DOHH2 (cell line): ENCODE results near the gene KRTAP12-3.
"Not testable (repeated sequence)": the region's sequence is repeated elsewhere in the genome, so short reads cannot be mapped to it uniquely, and the experiment has no call there.

Source experiments
- H3F3A ChIP-seq: fragments of 200-600 bp; sonication (generic), shearing (Covaris generic); 2 replicates; pipeline ENCODE4 v1.6.0; 2016; ENCODE audit warnings: antibody characterized with exemption, mild to moderate bottlenecking; ENCODE audit not compliant: control insufficient read depth, insufficient read depth
- H3K27ac ChIP-seq: fragments of 200-600 bp; sonication (generic); 2 replicates; pipeline ENCODE4 v1.5.1; 2014; ENCODE audit warnings: low read depth, mild to moderate bottlenecking, low read length, moderate library complexity
- H3K27me3 ChIP-seq: fragments of 200-600 bp; sonication (generic); 2 replicates; pipeline ENCODE4 v1.6.1; 2014; ENCODE audit warnings: mild to moderate bottlenecking, low read length, mixed read lengths; ENCODE audit not compliant: control insufficient read depth
- H3K36me3 ChIP-seq: fragments of 200-600 bp; sonication (generic); 2 replicates; pipeline ENCODE4 v1.6.1; 2014; ENCODE audit warnings: mild to moderate bottlenecking, low read length, moderate library complexity, mixed read lengths; ENCODE audit not compliant: control insufficient read depth
- H3K4me1 ChIP-seq: fragments of 200-600 bp; sonication (generic); 2 replicates; pipeline ENCODE4 v1.6.1; 2014; ENCODE audit warnings: mild to moderate bottlenecking, low read length, mixed read lengths; ENCODE audit not compliant: control insufficient read depth
- H3K4me2 ChIP-seq: fragments of 200-600 bp; sonication (generic); 2 replicates; pipeline ENCODE4 v1.6.0; 2014; ENCODE audit warnings: mild to moderate bottlenecking, low read length, moderate library complexity
- H3K4me3 ChIP-seq: fragments of 200-600 bp; sonication (generic); 2 replicates; pipeline ENCODE4 v1.5.1; 2014; ENCODE audit warnings: mild to moderate bottlenecking, low read length, mixed read lengths
- H3K79me2 ChIP-seq: fragments of 200-600 bp; sonication (generic); 2 replicates; pipeline ENCODE4 v1.6.1; 2014; ENCODE audit warnings: mild to moderate bottlenecking, low read length, mixed read lengths; ENCODE audit not compliant: control insufficient read depth
- H3K9me2 ChIP-seq: fragments of 200-600 bp; sonication (generic); replicated peaks from 2 replicates; pipeline ENCODE4 v1.6.1; 2014; ENCODE audit warnings: mild to moderate bottlenecking, low read length, mixed read lengths; ENCODE audit not compliant: control insufficient read depth
- H3K9me3 ChIP-seq: fragments of 200-600 bp; sonication (generic); 2 replicates; pipeline ENCODE4 v1.6.1; 2014; ENCODE audit warnings: antibody characterized with exemption, low read length, mixed read lengths; ENCODE audit not compliant: control insufficient read depth, insufficient read depth
- H4K20me1 ChIP-seq: fragments of 200-600 bp; sonication (generic); 2 replicates; pipeline ENCODE4 v1.6.0; 2014; ENCODE audit warnings: low read depth, mild to moderate bottlenecking, antibody characterized with exemption, low read length, moderate library complexity; ENCODE audit not compliant: control insufficient read depth, insufficient read depth
- CTCF ChIP-seq: fragments of 200-600 bp; sonication (generic); IDR thresholded peaks from one replicate; pipeline ENCODE4 v1.5.1; 2014; ENCODE audit warnings: antibody characterized with exemption, mild to moderate bottlenecking, low read depth, low read length; ENCODE audit not compliant: poor library complexity, severe bottlenecking
- EZH2phosphoT487 ChIP-seq: fragments of 200-600 bp; sonication (generic); IDR thresholded peaks from 2 replicates; pipeline ENCODE4 v1.6.1; 2017; ENCODE audit warnings: borderline replicate concordance, mild to moderate bottlenecking, antibody characterized with exemption, low read length, moderate library complexity, mixed read lengths

Gene KRTAP12-3

GRCh38 chr21:44639331-44639655, 18.4 kb upstream of the KRTAP12-3 start:
- Histone ChIP-seq H3K9me2 (no peaks in the 10 kb centered on the region), H3K9me3 (peaks cover 4% of the 10 kb centered on the region; the same call in 1 of the 2 replicates), H3F3A (no peaks in the 10 kb centered on the region), H3K27me3 (no peaks in the 10 kb centered on the region), H4K20me1 (no peaks in the 10 kb centered on the region), H3K4me1 (no peaks in the 10 kb centered on the region), H3K4me2 (no peak overlapping the region), H3K27ac (no peak overlapping the region), H3K4me3 (no peak overlapping the region), H3K79me2 (no peaks in the 10 kb centered on the region), H3K36me3 (no peaks in the 10 kb centered on the region)
- TF ChIP-seq CTCF: no peak
- TF ChIP-seq EZH2phosphoT487: no peak

- Histone ChIP-seq H3K4me1 (no peaks in the 10 kb centered on the region), H3K9me2 (no peaks in the 10 kb centered on the region), H3K4me3 (no peak overlapping the region), H3K4me2 (no peak overlapping the region), H3K27ac (no peak overlapping the region), H3F3A (no peaks in the 10 kb centered on the region), H4K20me1 (no peaks in the 10 kb centered on the region), H3K27me3 (no peaks in the 10 kb centered on the region), H3K79me2 (no peaks in the 10 kb centered on the region), H3K36me3 (no peaks in the 10 kb centered on the region), H3K9me3 (peaks cover 12% of the 10 kb centered on the region; the same call in 1 of the 2 replicates)
- TF ChIP-seq CTCF (no peak), EZH2phosphoT487 (no peak)
These were observed 17.0 kb upstream of the KRTAP12-3 start for GRCh38 chr21:44640761-44641160.

- TF ChIP-seq EZH2phosphoT487 (no peak), CTCF (no peak)
- H3K4me3 ChIP-seq: no peak overlapping the region
- H3K9me2 ChIP-seq: no peaks in the 10 kb centered on the region
- no peaks in the 10 kb centered on the region for H3K4me1 ChIP-seq
- H3F3A ChIP-seq: no peaks in the 10 kb centered on the region
- no peak overlapping the region for H3K27ac ChIP-seq
- H3K9me3 ChIP-seq: peaks cover 12% of the 10 kb centered on the region; the same call in 1 of the 2 replicates
- H3K79me2 ChIP-seq: no peaks in the 10 kb centered on the region
- no peak overlapping the region for H3K4me2 ChIP-seq
- no peaks in the 10 kb centered on the region for H3K27me3 ChIP-seq
- no peaks in the 10 kb centered on the region for H3K36me3 ChIP-seq
- no peaks in the 10 kb centered on the region for H4K20me1 ChIP-seq
These were observed 13.9 kb upstream of the KRTAP12-3 start for GRCh38 chr21:44643741-44644310.

GRCh38 chr21:44644878-44645277, 12.9 kb upstream of the KRTAP12-3 start:
- no peak overlapping the region for H3K4me2 ChIP-seq
- H3K27me3 ChIP-seq: no peaks in the 10 kb centered on the region
- H3K9me2 ChIP-seq: no peaks in the 10 kb centered on the region
- H3K36me3 ChIP-seq: no peaks in the 10 kb centered on the region
- H3K79me2 ChIP-seq: no peaks in the 10 kb centered on the region
- H4K20me1 ChIP-seq: no peaks in the 10 kb centered on the region
- H3K4me3 ChIP-seq: no peak overlapping the region
- peaks cover 12% of the 10 kb centered on the region; the same call in 1 of the 2 replicates for H3K9me3 ChIP-seq
- no peak for TF ChIP-seq CTCF
- H3K27ac ChIP-seq: no peak overlapping the region
- H3F3A ChIP-seq: no peaks in the 10 kb centered on the region
- no peaks in the 10 kb centered on the region for H3K4me1 ChIP-seq

- not testable (repeated sequence) for H3K36me3 ChIP-seq, H3K27ac ChIP-seq, H3K79me2 ChIP-seq, H3K27me3 ChIP-seq, H3F3A ChIP-seq, H4K20me1 ChIP-seq, H3K4me1 ChIP-seq, H3K4me3 ChIP-seq, H3K4me2 ChIP-seq, H3K9me2 ChIP-seq
- H3K9me3 ChIP-seq: peaks cover 12% of the 10 kb centered on the region; the same call in 1 of the 2 replicates
These were observed 11.1 kb upstream of the KRTAP12-3 start, which contains the start of gene KRTAP10-11 for GRCh38 chr21:44646366-44647221. Gene KRTAP10-11, plus strand, starts transcription at chr21:44646414. Its CDS starts 45 bp downstream, at chr21:44646459.
